Fibroblast of skin of back (primary cell): Measurements from ENCODE around the gene FAM168A.
A peak's percentile ranks its signal among the peaks of the same experiment; 100 is the strongest.

Source experiments
- DNase-seq: peaks from one replicate; pipeline ENCODE4 v3.0.0-alpha.2; 2013

FAM168A gene

GRCh38 chr11:73365352-73366264 lies 232.3 kb downstream of the FAM168A start:
- DNase-seq, result no peak

GRCh38 chr11:73363147-73363546 lies 234.8 kb downstream of the FAM168A start:
- no peak for DNase-seq

DNA sequence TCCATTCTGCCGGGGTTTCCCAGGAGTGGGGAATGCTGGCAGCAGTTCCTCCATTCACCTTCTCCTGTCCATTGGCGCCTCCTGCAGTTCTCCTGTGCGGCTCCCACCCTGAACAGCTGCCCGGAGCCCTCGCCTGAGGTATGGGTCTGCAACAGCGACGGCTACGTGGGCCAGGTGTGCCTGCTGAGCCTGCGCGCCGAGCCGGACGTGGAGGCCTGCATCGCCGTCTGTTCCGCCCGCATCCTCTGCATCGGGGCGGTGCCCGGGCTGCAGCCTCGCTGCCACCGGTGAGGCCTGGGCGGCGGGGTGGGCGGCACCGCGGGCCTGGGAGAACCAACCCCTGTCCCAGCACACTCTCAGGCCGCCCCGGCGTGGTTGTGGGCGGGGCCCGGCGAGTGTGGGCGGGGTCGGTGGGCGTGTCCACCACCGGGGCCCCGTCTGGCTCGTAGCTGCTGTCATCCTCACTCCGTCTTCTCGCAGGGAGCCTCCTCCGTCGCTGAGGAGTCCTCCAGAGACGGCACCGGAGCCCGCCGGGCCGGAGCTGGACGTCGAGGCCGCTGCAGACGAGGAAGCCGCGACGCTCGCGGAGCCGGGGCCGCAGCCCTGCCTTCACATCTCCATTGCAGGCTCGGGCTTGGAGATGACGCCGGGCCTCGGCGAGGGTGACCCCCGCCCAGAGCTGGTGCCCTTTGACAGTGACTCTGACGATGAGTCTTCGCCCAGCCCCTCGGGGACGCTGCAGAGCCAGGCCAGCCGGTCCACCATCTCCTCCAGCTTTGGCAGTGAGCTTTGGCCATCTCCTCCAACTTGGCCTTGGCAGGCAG lies 235.7 kb downstream of the FAM168A start:
- DNase-seq, result no peak

DNA sequence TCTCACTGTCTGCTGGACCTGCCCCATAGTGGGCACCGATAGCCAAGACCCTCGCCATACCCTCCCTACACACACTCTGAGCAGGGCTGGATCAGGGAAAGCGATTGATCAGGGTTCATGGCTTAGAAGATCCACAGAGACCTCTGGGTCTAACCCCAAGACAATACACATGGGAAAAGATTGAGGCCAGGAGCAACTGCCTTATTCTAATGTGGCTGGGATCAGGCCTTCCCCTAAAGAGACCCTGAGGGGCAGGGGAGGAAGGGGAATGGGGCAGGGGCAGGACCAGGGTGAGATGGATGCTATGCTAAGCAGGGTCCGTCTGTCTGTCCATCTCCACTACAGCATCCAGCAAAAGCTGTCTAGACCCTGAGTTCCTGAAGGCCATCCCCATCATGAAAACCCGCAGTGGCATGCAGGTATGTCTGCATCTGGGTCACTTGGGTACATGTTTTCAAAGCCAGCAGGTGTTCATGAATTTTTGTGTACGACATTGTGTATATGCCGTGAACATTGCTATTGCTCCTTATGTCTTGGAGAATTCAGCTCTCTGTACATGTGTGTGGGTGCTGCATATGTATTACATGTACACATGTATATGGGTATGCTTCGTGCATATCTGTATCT lies 237.1 kb downstream of the FAM168A start:
- DNase-seq, result no peak

DNA sequence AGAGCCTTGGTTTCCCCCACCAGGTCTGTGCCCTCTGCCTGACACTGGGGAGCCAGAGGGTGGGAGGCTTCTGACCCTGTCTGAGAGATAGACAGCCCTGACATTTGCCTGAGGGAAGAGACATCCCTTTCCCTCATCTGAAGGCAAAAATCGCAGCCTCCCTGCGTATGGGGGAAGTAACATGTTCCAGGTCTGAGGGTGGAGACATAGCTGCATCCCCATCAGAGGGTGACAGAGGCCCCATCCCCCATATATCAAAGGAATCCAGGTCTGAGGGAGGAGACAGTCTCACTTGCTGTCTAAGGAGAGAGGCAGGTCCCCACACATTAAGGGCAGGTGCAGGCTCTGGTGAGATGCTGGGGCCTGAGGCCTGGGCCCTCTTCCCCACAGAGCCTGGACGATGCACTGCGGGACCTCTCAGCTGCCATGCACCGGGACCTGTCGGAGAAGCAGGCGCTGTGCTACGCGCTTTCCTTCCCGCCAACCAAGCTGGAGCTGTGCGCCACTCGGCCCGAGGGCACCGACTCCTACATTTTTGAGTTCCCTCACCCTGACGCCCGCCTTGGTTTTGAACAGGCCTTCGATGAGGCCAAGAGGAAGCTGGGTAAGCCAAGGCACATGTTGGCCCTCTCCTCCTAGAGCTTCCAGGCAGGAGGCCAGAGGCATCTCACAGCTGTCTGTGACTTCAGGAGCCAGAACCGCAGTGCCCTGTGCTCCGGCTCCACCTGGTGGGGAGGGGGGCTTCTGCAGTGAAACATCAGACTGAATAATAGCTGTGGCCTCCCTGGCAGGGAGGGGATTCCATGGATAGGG lies 237.8 kb downstream of the FAM168A start:
- DNase-seq, result peak; percentile 20

DNA sequence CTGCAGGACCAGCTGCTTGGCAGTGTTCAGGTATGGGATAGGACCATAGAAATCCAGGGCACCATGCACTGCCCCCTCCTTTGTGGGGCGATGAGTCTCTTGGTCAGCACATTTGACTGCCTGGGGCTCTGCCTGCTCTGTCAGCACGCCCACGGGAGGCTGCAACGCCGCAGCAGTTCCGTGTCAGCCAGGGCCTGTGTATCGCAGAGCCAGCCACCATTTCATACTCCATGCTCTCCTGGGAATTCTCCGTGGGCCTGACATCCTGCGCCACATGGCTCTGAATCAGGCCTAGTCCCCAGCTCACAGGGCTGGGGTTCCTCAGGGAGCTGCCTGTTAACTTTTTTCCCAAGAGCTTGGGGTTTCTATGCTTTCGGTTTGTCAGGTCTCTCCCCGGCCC lies 238.6 kb downstream of the FAM168A start:
- DNase-seq, result no peak

DNA sequence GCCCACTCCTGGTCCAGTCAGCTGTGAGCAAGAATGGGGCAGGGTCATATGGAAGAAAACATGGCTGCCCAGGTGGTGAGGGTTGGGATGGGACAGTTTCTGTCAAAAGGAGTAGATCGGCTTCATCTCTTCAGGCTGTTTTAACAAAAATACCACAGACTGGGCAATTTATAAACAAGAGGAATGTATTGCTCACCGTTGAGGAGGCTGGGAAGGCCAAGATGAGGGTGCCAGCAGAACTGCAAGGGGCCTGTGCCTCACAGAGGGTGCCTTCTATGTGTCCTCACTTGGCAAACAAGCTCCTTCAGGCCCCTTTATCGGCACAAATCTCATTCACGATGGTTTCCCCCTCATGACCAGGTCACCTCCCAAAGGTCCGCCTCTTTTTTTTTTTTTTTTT lies 239.8 kb downstream of the FAM168A start:
- DNase-seq, result no peak

- DNase-seq, result no peak
These were observed 240.7 kb downstream of the FAM168A start for GRCh38 chr11:73356979-73357860.

DNA sequence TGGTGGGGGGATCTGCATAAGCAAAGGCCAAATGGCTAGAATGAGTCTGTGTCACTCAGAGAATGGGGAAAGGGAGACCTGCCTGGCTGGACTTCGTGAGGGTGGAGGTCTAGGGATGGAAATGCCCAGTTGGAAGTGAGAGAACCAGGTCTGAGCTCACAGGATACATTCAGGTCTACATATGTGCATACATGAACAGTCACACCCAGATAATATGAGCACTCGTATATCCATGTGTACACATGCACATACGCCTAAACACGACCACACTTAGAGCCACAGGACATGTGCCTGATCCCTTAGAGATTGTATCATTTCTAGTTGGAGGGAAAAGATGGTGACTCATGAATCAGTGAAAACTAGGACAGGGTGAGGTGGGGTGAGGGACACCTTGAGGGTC lies 242.8 kb downstream of the FAM168A start:
- DNase-seq, result no peak

GRCh38 chr11:73353422-73353821 lies 244.5 kb downstream of the FAM168A start:
- DNase-seq, result no peak

GRCh38 chr11:73350908-73351636 lies 246.8 kb downstream of the FAM168A start:
- DNase-seq, result peak; percentile 63
